ENCODE results near the gene MB21D2.
"Not testable (repeated sequence)": the region's sequence is repeated elsewhere in the genome, so short reads cannot be mapped to it uniquely, and the experiment has no call there.

MB21D2 gene

DNA sequence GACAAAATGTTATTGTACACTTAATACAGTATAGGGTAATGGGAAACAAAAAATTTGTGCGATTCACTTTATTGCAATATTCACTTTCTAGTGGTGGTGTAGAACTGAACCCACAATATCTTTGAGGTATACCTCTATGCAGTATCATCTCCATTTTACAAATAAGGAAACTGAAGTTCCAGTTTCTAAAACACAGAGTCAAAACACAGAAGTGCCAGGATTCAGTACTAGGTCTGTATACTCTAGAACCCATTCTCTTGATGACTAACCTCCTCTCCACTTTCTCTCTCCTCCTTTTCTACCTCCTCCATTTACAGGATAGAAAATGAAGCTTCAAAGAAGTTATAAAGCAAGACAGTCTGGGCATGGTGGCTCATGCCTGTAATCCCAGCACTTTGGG lies 62.2 kb downstream of the MB21D2 start:
- DNase-seq, result no peak

DNA sequence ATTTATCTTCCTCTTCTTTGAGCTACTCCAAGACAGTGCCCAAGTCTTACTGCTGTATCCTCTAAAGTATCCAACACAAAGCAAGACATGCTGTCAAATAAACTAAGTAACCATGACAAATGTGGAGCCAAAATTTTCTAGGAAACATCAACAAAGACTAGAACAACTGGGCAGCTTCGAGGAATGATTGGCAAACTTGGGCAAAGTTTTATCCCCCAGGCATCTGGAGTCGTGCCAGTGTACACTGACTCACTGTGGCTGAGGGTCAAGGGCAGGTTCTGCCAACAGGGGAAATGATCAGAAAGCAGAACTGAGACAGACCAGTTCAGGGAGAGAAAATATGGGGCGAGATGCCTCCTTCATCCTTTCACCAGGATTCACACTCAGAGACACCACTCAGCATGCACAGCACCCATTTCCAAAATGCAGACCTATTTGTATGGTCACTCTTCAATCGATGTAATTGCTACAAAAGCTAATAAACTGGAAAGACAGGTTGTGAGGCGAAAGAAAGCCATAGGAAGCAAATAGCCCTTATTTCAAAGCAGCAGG lies 65.8 kb downstream of the MB21D2 start:
- no peak for DNase-seq

DNA sequence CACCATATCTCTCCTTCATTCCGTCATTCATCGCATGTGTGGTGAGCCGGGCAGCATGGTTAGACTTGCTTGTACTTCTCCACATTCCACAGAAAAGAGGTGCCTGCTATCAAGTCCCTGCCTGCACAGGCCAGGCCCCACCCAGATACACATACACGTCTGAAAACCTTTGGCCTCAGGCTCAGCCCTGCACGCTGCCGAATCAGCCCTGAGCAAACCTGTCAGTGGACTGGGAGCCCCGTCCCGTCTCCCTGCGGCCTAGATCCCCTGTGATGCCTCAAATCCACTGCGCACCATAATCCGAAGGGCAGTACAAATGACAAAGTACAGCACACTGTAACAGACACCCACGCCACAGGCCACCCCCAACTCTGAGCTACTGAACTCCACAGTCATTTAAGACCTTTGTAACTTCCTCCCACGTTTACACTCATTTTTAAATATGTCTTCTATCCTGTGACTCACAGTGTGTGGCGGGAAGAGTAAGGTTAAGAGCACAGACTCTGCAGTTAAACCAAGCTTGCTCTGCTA lies 67.1 kb downstream of the MB21D2 start:
- peak; percentile 44 for DNase-seq

DNA sequence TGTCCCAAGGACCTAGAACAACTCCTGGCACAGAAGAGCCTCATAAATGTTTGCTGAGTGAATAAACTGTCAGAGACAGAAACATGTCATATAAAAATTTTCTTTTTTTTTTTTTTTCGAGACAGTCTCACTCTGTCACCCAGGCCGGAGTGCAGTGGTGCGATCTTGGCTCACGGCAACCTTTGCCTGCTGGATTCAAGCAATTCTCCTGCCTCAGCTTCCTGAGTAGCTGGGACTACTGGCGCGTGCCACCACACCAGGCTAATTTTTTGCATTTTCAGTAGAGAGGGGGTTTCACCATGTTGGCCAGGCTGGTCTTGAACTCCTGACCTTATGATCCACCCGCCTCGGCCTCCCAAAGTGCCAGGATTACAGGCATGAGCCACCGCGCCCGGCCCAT lies 67.8 kb downstream of the MB21D2 start:
- not testable (repeated sequence) for DNase-seq

DNA sequence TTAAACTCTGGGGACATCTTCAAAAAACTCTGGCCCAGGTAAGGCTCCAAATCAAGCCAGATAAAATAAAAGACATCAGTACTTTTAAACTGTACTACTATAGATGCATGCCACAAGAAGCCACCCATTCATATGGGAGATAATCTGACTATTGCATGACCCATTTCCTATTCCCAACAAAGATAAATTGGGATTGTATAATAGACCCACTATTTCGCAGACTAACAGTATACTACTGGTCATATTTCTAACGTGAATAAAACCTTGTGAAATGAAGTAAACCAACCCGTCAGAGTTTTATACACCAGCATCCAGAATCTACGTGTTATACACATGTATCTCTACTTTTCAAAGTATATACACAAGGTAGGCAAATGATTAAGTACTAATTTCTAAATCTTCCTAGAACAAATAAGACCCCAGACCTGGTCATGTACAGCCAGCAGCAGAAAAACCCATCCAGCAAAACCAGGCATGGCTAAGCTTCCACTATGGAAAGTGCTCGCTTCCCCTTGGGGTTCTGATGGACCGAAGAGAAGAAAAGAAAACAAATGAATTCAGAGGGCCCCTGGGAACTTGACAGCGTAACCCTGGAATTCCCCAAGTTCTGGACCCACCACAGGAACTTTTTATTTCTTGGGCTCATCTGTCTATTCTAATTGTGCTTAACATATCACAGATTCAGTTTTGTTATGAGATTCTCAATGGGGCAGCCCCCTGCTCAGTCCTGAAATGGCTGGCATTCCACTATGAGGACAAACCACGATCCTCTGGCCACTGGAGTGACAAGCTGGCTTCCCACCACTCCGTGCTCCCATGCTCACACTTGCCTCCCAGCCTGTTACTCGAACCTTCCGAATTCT lies 69.1 kb downstream of the MB21D2 start:
- no peak for DNase-seq

DNA sequence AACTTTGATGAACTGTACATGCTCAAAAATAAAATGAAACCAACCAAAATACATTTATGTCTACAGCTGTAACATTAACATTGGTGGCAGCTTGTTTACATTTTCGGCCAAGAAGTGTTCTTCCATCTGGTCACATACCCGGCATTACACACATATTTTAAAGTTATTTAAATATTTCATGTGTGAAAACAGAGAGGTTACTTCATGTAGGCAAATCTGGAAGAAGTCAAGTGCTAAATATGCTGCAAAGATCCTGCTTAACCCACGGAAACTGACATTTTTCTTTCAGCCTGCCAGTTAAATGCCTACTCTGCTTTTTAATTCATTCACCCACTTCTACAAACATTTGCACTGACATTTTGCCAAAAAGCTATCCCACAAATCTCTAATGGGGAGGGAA lies 69.7 kb downstream of the MB21D2 start:
- DNase-seq, result no peak

DNA sequence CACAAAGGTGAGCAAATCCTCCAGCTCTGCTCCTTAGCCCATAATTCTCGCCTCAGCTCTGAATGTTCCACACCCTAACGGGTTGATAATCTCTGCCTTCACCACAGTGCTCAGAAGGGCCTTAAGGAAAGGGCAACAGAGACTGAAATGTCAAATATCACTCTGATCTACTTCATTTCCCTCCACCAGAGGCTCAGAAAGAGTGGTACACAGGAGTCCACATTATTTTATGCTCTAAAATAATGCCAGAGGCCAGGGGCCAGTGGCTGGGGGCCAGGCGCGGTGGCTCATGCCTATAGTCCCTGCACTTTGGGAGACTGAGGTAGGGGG lies 72.2 kb downstream of the MB21D2 start:
- no peak for DNase-seq

DNA sequence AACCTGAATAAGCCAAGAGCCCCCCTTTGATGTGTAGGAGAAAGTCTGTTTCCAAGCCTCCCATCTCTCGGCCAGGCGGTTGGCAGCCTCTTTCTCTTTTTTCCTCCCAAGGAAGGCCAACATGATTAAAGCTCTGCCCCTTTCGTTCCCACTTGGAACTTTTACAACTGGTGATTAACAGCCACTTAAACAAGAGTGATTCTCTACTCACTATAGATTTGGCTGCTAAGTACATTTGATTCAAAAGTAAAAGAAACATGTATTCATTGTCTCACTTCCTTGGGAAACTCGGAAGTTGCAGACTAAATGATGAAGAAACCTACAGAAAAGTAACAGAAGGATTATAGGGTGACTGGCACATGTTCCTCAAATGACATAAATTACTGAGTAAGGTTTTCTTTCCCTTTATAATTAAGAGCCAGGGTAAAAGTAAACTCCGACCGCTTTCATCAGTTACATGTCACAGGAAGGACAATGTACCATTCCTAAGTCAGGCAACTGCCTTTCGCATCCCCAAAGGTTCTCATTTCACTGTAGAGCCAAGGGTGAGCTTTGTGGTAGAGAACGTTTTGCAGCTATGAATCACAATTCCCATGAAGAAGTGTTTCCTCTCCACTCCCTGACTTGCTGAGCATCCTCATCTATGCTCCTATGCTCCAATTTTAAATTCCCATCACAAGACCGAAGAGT lies 72.7 kb downstream of the MB21D2 start:
- no peak for DNase-seq

DNA sequence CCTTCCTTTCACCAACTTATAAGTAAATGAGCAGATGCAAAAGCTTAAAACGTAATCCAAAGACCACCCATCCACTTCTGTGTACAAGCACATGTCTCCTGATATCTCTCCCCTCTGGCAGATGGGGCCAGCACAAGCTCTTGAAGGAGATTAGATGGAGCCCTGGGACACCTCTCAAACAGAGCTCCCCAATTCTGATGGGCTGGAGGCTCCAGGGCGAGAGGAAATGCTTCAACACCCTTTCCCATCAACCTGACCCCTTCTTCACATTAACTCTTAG lies 73.2 kb downstream of the MB21D2 start:
- no peak for DNase-seq

DNA sequence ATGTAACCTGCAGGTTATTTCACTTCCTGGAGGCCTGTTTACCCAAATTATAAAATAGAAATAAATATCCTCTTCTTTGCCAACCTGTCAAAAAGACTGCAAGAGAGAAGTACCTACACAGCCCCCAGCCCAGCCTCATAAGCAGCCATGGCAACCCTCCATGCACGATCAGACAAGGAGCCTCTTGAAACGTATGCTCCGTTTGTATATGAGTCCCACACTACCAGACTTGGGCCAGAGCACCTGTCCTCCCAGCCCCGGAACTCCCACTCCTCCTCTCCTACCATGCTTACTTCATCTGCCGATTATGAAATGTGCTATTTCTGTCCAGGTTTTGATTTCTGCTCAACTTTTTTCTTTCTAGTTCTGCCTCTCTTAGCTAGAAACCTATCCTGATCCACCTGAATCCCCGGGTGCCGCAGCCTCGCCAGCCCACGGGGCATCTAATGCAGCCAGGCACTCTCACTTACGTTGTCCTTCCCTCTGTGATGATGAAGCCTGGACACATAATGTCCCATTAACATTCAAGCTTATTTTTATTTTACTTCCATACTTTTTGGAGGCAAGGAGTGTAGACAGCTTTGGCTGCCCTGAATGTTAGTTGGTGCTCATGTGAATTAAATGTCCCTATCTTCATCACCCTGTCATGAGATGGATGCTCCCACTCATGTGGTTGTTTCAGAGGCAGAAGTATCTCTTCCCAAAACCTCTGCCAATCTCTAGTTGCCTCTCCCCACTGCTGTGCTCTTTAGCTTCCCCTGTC lies 73.8 kb downstream of the MB21D2 start:
- DNase-seq, result no peak

DNA sequence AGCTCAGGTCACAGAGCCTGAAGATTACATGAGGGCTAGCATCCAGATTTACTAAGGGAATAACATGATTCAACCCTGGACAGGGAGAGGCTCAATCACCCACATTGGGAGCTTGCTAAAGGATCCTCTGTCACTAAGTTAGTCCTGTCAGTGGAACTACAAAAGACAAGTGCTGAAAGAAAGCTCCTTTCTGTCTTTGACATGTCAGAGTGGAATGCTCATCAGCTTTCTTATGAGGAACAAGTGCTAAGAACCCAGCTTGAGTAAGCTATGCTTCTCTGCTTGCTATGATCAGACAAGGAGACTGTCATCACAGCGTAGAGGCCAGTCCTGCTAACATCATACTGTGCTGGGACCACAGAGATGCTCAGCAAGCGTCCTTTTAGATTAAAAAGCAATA lies 74.5 kb downstream of the MB21D2 start:
- no peak for DNase-seq

DNA sequence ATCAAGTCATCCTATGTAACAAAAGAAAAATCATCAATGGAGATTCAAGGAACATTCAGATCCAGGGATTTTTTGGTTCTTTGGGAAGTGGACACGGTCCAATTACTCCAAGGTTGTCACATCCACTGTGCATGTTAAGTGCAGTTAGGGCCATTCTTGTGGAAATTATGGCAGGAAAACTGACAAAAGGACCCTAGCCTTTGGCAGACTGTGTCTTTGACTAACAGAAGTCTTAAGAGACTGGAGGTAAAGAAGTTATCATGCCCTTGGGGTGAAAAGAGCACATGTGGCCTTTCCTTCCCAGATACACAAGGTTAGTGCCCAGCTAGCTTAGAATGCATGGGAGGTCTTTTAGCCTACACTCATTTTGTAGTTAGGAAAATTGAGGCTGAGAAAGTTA lies 74.9 kb downstream of the MB21D2 start:
- no peak for DNase-seq

DNA sequence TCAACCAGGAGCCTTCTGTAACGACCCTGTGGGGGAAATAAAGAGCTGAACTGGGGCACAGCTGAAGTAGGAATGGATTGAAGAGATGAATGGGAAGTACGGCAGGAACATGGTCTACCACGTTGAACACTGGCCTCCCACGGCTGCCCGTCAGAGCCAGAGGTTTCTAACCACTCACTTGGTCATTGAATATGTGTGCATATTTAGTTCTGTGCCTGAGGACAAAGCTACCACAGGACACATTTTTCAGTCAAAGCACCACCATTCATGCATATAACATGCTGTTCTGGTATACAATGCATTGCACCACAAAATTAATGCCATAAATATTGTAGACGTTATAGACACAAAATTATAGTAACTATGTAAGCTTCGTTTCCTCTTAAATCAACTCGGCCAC lies 75.5 kb downstream of the MB21D2 start:
- no peak for DNase-seq

DNA sequence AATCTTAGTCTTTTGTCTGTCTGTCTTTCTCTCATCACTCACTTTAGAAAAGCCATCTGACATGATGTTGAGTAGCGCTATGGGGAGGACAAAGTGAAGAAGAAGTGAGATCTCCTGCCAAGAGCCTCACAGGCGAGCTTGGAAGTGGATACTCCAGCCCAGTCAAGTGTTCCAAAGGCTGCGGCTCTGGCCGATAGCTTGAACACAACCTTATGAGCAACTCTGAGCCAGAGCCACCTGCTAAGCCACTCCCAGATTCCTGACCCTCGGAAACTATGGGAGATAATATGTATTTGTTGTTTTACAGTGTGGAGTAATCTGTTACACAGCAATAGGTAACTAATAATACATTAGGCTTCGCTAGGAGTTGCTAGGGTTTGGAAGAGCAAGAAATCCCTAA lies 76.2 kb downstream of the MB21D2 start:
- no peak for DNase-seq

DNA sequence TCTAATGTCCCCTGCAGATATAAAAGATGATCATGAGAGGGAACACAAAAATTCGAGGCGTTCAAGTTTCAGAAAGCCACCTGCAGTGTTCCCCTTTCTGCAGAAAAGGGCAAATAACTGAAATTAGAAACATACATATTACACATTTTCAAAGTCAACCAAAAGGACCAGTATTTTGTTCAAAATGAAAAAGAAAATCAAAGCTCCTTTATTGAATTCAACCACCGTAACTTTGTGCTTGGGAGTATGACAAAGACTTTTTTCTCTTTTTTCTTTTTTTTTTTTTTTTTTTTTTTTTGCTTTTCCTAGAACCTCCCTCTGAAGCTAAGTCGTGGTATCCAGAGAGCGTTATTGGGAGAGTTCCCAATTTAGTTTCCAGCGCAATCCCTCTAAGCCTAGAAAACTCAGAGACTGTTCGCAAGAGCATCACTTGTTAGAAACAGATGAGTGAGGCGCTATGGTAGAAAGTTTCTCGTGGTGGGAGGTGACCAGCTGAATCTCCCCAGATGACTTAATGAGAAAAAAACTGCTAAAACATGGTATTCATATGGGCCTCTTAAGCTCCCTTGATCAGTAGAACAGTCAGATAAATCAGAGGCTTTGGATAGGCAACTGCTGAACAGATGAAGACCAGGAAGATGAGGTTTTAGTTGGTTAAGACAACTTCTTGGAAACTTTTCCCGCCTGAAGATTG lies 77.4 kb downstream of the MB21D2 start:
- DNase-seq, result no peak

DNA sequence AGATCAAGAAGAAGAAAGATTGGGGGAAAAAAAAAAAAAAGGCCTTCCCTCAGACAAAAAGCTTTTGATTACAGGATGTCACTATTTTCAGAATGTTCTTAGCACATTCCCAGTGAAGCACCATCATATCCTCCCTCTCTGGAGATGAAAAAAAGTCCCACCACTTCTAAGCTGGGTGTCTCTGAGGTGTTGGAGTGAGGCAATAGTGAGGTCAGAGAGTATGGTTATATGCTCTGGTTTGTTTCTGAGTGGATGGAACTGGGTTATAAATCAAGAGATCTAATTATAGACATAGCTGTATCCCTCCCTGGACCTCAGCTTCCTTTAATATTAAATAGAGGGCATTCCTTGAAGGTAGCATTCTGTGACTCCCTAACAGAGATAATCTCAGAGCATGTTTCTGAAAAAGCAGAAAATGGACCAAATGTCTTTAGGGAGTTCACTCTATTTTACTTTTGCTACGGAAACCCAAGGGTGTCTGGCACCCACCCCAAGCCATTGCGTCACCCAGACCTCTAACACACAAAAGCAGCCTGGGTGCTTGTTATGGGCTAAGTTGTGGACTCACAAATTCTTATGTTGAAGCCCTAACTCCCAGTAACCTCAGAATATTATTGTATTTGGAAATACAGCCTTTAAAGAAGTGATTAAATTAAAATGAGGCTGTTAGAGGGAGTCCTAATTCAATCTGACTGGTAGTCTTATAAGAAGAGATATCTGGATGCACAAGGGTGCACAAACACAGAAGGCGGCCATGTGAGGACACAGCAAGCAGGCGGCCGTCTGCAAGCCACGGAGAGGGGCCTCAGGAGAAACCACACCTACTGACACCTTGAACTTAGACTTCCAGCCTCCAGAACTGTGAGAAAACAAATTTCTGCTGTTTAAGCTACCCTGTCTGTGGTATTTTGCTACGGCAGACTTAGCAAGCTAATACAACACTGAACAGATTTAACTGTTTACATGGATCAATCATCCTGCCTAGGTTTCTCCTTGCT lies 81.5 kb downstream of the MB21D2 start:
- DNase-seq, result no peak

DNA sequence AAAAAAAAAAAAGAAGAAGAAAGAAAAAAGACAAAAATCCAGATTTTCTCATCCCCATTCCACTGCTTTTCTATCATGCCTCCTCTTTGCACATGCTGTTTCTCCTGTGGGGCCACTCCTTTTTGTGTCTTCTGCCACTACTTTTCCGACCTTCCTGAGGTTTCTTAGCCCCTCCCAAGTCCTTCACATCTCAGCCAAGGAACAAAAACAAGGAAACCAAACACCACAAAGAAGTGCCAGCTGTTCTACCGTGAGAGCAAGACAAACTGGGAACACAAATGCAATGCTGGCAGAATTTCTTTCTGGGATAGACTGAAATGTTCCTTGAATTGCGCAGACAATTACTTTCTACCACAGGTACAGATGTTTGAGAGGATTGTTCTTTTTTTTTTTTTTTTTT lies 83.2 kb downstream of the MB21D2 start:
- no peak for DNase-seq

DNA sequence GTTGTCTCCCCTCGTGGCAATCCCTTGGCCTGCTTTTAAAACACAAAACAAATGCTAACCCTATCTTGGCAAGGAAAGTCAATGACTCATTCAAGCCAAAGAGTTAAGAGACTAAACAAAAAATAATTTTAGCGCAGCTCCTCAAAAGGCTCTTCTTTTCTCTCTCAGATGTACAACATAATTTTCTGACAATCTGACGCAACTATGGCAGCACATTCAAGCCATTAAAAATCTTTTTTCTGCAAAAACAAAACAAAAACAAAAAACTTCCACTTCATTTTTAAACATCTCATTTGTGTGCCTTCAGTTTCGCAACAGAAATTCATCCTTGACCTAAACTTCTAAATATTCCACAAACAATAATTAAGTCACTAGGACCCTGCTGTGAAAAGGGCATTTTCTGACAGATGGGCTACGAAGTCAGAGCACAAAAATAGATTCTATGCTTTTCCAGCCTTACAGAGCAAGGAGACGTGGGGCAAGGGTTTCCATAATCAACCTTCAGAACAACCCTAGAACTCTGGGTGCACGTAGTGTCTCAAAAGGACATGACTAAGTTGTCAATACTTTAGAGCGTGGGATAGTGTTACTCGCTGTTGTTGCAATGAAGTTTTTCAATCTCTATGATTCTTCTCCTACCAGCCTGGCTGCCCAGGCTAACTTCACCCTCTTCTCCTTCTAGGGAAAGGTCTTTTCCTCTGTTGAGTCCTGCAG lies 84.3 kb downstream of the MB21D2 start:
- DNase-seq, result no peak

DNA sequence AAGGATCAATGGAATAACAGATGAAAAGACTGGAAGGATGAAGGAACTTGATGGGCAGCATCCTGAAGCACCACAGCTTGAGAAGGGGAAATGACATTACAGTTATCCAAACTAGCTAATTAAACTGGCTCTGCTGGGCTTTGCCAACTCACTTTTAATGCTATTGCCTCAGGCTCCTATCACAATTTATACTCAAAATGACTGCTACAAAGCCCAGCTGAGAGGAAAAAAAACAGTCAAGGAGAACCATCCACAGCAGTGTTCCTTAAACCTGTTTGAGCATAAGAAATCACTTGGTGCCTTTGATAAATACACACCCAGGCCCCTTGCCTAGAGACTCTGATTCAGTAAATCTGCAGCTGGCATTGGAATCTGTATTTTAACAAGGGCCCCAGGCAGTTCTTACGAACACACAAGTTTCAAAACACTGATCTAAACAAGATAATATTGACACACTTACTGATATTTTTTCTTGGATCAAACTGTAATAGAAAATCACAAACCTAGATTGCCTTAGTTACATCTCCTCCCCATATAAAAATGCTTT lies 85.8 kb downstream of the MB21D2 start:
- no peak for DNase-seq

DNA sequence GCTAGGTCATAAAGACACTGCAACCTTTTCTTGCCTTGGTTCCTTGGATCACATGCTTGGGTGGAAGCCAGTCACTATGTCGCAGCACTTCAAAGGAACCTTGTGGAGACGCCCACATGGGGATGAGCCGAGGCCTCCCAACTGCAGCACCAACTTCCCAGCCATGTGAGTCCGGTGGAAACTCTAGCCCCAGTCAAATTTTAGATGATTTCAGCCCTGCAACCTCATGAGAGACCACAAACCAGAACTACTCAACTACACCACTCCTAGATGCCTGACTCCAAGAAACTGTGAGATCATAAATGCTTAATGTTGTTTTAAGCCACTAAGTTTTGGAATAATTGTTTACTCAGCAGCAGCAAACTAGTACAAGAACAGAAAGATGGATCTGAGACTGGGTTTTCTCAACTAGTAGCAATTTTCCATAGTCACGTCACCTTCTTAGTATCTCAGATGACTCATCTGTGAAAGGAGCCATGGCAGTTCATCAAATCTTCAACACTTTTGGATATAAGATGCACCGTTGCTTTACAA lies 86.5 kb downstream of the MB21D2 start:
- DNase-seq, result no peak

Data from stimulated activated CD4-positive, alpha-beta T cell treated with anti-CD3 and anti-CD28 coated beads, Interleukin-4, amount 100 ng/mL, for 1 hour (primary cell).